Bronchial epithelial cell (primary cell): ENCODE measurements around the gene ACTR1A. TPM values are rescaled to one million over a fixed set of nuclear protein-coding genes. Genes with fewer than 3 reads are reported as not detected.

Experiments used
- DNase-seq: peaks from one replicate; pipeline ENCODE4 v3.0.0-alpha.2; 2010; ENCODE audit warnings: low read depth
- FAIRE-seq: peaks from 2 replicates; lab custom pipeline; 2011; peaks lifted over from hg19 to GRCh38; lab: Jason Lieb, UNC
- H3K27me3 ChIP-seq: 2 replicates; pipeline ENCODE4 v1.5.1; 2011; ENCODE audit warnings: low read length; ENCODE audit not compliant: control insufficient read depth, insufficient read depth
- H3K36me3 ChIP-seq: 2 replicates; pipeline ENCODE4 v1.5.1; 2011; ENCODE audit warnings: low read length; ENCODE audit not compliant: control insufficient read depth, insufficient read depth
- H3K4me3 ChIP-seq: 2 replicates; pipeline ENCODE4 v1.5.1; 2011; ENCODE audit warnings: mild to moderate bottlenecking, low read depth, low read length, control low read depth
- CTCF ChIP-seq: IDR thresholded peaks from 2 replicates; pipeline ENCODE4 v1.5.1; 2011; ENCODE audit warnings: mild to moderate bottlenecking, moderate library complexity, low read length, control low read depth, inconsistent platforms; ENCODE audit not compliant: insufficient read depth, severe bottlenecking
- total RNA-seq: library from RNA; depleted of rRNA; stranded (reverse); fragments of >200 nt; gene quantifications from 2 replicates; pipeline ENCODE4 v1.2.1, GENCODE V29; 2014

Gene ACTR1A
- total RNA-seq, 1 donor from 2014 or later, result 53.2 TPM

- DNase-seq (no peak), FAIRE-seq (no peak)
- no peaks in the 10 kb centered on the region for H3K36me3 ChIP-seq
- no peak for TF ChIP-seq CTCF
- no peak overlapping the region for H3K4me3 ChIP-seq
- H3K27me3 ChIP-seq, result no peaks in the 10 kb centered on the region
These were observed 20.9 kb upstream of the ACTR1A start for GRCh38 chr10:102523250-102524029.

DNA sequence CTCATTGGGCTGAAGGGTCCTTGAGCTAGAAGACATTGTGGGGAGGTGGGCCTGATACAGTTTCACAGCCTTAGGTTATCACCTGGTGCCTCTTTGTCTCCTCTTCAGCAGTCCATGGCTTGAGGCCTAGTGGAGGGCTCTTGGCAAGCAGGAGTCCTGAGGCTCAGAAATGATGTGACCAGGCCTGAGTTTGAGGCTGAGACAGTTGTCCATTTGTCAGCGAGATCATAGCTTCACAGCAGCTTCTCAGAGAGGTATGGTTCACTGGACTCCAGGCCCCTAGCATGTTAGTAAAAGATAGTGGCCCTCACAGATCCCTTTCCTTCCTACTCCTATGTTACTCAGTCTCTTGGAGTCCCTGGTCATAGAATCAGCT is 20.4 kb upstream of the ACTR1A start:
- H3K27me3 ChIP-seq, result no peaks in the 10 kb centered on the region
- H3K4me3 ChIP-seq, result no peak overlapping the region
- DNase-seq, result no peak
- H3K36me3 ChIP-seq, result no peaks in the 10 kb centered on the region
- no peak for TF ChIP-seq CTCF
- FAIRE-seq, result peak; percentile 18

GRCh38 chr10:102519246-102519825 is 16.8 kb upstream of the ACTR1A start:
- peaks cover 3% of the 10 kb centered on the region for H3K36me3 ChIP-seq
- no peak overlapping the region for H3K4me3 ChIP-seq
- no peaks in the 10 kb centered on the region for H3K27me3 ChIP-seq
- FAIRE-seq (no peak), DNase-seq (no peak)
- TF ChIP-seq CTCF, result no peak

- H3K27me3 ChIP-seq, result no peaks in the 10 kb centered on the region
- FAIRE-seq (no peak), DNase-seq (no peak)
- peaks cover 4% of the 10 kb centered on the region for H3K36me3 ChIP-seq
- no peak overlapping the region for H3K4me3 ChIP-seq
- no peak for TF ChIP-seq CTCF
These were observed 15.0 kb upstream of the ACTR1A start for GRCh38 chr10:102517553-102517952.

DNA sequence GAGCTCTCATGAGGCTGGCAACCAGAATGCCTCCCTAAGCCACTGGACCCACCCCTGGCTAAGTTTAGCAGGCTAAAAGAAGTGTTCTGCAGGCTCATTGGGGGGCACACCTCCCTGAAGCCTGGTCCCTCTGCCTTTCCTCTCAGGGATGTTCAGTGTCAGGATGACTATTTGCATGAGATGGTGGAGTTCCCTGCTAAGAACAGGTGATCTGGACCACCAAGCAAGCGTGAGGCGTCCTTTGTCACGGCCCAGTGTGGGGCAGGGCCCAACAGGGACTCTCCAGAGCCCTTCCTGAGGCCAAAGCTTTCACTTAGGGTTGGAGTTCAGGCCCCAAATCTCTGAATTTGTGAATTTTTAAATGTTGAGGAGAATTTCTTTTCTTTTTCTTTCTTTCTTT is 13.2 kb upstream of the ACTR1A start:
- TF ChIP-seq CTCF, result no peak
- Histone ChIP-seq H3K27me3 (no peaks in the 10 kb centered on the region), H3K4me3 (no peak overlapping the region), H3K36me3 (peaks cover 10% of the 10 kb centered on the region)
- FAIRE-seq (no peak), DNase-seq (no peak)
